Posterior vena cava (tissue), 2 donors: ENCODE results near the gene USP46. TPM values are rescaled to one million over a fixed set of nuclear protein-coding genes. Genes with fewer than 3 reads are reported as not detected.

Experiments used
- DNase-seq: peaks from one replicate; pipeline ENCODE4 v3.0.0-alpha.2; 2020; ENCODE audit warnings: low spot score
- intact Hi-C, 2 donors: fragments of 100-400 bp; cut with DNase I; formaldehyde crosslinking; loops; one replicate each; pipeline versions ENCODE4 v1.14.1 to v1.14.2; 2022 to 2023
- total RNA-seq, 2 donors: library from RNA; stranded (reverse); fragmentation: NEBNext Ultra II Directional; extraction: Animal tissue kit (Norgen Biotek cat#: 25700); gene quantifications; one replicate each; pipeline ENCODE4 v1.2.1, GENCODE V29; 2021
- donor health status: DM: yes; HTN: yes; CAD: no.
- donor health status: DM: yes; HTN: yes; CAD: no.

Gene USP46
- total RNA-seq, 2 donors from 2014 or later = 17.1 to 18.3 TPM

- intact Hi-C loops = loop anchor here in 1 of 2 donors (5.0 kb wide), 1 partner anchor 436 kb away; no protein-coding TSS in a partner anchor
- no peak for DNase-seq
Observed at GRCh38 chr4:52546449-52546848, 112.7 kb downstream of the USP46 start.

- intact Hi-C loops = loop anchor here in 1 of 2 donors (5.0 kb wide), 1 partner anchor 437 kb away; no protein-coding TSS in a partner anchor
- DNase-seq = peak; percentile 90
Observed at GRCh38 chr4:52545099-52546069, 113.7 kb downstream of the USP46 start.

Other genes starting within 250 kb of the USP46 start
- under 1 TPM in 1 of 2 donors, not detected in 1; 0.14 TPM for gene ERVMER34-1, start 92.1 kb upstream of the USP46 start, total RNA-seq
- 10 to 100 TPM in 1 of 2 donors, 1 to 10 TPM in 1; 8.9 to 26.8 TPM for gene RASL11B, start 203.0 kb upstream of the USP46 start, total RNA-seq